NCI-H526 (cell line): ENCODE data around the gene AKAP8.
"Not testable (repeated sequence)": the region's sequence is repeated elsewhere in the genome, so short reads cannot be mapped to it uniquely, and the experiment has no call there.

Experiments
- DNase-seq, 2 experiments: peaks; one replicate each; lab custom pipeline; 2025; lab: John Stamatoyannopoulos, UW

Gene AKAP8

DNA sequence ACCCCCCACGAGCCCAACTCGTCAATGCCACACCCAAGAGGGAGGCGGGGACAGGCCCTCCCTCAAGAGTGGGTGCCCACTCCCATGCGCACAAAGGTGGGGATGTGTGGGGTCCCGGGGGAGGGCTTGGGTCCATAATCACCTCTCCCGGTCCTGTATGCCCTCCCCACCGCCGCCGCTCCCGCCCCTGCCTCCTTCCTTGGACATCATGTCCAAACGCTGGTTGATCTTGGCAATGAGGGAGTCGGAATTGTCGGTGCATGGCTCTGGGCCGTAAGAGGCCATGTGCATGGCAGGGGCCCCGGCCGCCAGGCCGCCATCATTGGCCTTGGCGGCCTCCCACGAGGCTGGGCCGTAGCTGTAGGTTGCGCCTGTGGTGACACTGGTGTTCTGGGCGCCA lies 5.9 kb downstream of the AKAP8 start:
- no peak for DNase-seq

DNA sequence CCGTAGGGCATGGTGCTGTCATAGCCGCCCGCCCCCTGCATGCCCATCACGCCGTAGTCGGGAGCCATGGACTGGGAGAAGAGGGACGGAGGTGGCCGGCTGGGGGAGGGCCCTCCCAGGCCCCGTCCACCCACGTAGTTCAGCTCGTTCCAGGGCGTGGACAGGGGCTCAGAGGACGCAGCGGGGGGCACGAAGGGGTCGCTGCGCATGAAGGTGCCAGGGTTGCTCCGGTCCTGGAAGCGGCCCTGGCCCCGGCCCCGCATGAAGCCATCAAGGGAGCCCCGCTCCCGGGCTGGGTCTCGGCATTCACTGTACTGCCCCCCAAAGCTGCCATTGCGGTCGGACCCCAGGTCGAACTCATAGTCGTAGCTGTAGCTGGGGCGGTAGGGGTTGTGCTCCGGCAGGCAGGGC lies 6.7 kb downstream of the AKAP8 start:
- DNase-seq: no peak

DNA sequence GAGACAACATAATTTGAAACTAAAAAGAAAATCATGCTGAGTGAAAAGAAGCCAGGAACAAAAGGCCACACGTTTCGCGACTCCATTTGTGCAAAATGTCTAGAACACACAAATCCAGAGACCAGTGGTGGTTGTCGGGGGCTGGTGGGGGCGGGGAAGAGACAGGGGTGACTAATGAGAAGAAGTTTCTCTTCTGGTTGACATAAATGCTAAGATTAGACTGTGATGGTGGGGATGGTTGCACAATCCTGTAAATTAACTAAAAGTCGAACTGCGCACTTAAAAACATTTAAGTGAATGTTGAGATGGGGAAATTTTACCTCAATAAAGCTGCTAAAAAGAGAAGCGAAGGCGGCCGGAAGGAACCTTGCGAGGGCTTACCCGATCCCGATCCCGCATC lies 7.1 kb downstream of the AKAP8 start:
- DNase-seq: no peak

GRCh38 chr19:15371786-15372380 lies 7.7 kb downstream of the AKAP8 start:
- no peak for DNase-seq

DNA sequence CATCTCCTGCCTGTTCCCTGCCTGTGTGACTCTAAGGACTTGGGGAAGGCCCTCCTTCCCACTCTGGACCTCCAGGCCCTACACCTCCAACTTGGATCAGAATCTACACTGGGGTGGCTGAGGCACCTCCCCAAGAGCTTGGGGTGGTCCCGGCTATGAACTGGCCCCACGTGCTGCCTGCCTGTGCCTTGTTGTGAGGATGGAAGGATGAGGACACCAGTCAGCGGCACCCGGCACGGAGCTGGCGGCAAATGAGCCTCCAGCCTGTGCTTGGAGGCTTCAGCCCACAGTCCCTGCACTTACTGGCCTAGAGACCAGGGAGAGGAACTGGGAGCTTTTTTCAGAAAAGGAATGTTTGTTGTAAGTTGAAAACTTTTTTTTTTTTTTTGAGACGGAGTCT lies 8.5 kb downstream of the AKAP8 start:
- DNase-seq: no peak

GRCh38 chr19:15369594-15369891 lies 10.0 kb downstream of the AKAP8 start:
- DNase-seq: no peak

DNA sequence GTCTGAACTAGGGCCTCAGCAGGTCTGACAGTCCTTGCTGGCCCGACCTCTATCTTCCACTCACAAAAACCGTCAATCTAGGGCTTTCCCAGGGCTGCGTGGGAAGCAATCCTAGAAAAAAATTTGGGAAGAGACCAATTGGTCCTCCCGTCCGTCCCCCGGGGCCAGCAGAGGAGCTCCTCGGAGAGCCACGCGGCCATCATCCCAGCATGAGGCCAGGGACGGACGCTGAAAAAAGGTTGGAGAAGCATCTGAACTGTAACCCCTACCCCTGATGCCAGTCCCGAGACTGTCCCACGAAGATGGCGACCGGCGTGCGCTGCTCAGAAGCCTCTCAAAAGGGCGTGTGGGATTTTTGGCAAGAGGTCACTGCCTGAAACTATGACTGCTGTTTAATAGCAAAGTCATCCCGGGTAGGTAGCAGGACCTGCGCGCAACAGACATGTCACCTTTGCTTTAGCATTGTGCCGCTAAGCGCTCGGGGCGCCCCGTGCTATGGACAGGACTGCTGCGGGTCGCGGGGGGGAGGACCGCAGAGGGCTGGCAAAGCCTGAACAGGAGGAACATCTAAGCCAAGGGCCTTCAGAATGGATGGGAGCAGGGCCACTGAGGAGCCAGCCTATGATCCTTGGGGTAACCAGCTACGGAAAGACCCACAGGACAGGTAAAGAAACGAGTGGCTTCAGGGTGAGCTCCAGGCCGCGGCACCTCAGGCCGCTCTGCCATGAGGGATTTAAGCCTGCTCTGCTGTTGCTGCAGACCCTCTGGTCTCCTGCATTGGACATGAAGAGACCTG lies 10.6 kb downstream of the AKAP8 start:
- no peak for DNase-seq

DNA sequence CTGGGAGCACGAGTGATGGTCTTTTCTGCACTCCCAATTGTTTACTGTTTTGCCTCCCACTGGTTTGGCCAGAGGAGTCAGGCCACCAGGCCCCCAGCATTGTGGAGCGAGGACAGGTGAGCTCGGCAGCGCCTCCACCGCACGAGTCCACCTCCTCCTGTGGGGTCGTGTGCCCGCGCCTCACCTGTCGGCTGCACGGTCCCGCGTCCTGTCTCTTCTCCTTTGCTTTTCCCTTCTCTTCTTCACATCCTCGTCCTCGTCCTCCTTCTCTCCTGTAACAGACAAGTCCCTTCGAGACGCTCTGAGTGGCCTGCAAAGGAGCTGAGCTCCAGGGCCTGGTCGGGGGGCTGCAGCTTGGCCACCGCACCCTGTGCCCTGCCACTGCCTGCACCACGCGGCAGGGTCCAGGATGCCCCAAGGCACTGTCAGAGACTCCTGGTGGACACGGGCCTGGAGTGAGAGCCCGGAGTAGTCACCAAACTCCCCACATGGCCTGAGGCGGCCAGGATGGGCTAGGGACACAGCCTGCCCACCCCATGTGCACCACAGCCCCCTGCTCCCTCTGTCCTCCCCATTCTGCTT lies 11.4 kb downstream of the AKAP8 start:
- DNase-seq: no peak

DNA sequence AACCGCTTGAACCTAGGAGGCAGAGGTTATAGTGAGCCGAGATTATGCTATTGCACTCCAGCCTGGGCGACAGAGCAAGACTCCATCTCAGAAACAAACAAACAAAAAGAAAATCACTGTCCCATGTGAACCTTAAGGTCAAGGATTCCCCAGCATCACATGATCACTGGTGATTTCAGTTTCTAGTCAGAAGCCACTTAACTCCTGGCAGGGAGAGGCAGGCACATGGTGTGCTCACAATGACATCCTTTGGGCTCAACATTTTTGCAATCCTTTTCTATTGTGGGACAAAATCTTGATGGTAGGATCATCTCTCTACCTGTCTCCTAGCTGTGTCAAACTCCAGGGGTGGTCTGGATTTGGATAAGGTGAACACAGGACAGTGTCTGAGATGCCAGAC lies 12.1 kb downstream of the AKAP8 start:
- no peak for DNase-seq

GRCh38 chr19:15365264-15365663 lies 14.3 kb downstream of the AKAP8 start:
- DNase-seq: no peak

- DNase-seq: not testable (repeated sequence)
Measured at GRCh38 chr19:15363791-15364190, 15.8 kb downstream of the AKAP8 start.

GRCh38 chr19:15363048-15363447 lies 16.5 kb downstream of the AKAP8 start:
- DNase-seq: not testable (repeated sequence)

GRCh38 chr19:15360015-15360414 lies 19.6 kb downstream of the AKAP8 start:
- DNase-seq: not testable (repeated sequence)

DNA sequence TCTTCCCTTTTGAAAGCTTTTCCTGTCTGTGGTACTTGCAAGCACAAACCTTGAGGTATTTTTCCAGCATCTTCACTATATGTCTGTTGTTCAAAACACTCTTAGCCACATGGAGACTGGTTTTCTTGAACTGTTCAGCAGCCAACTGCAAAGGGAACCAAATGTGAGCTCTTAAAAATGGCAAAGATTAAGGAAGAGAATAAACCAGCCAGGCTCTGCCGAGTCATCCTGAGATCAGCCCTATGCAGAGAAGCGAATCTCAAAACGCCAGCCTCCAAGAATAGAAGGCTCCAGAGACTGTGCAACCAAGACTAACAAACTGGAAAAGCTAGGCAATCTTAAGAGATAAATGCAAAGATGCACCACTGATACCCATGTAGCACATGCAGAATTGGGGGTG lies 20.7 kb downstream of the AKAP8 start:
- DNase-seq: no peak

- DNase-seq: no peak
Measured at GRCh38 chr19:15357906-15358305, 21.7 kb downstream of the AKAP8 start.

- no peak for DNase-seq
Measured at GRCh38 chr19:15354566-15355296, 24.9 kb downstream of the AKAP8 start.

- no peak for DNase-seq
Measured at GRCh38 chr19:15353908-15354307, 25.7 kb downstream of the AKAP8 start.

DNA sequence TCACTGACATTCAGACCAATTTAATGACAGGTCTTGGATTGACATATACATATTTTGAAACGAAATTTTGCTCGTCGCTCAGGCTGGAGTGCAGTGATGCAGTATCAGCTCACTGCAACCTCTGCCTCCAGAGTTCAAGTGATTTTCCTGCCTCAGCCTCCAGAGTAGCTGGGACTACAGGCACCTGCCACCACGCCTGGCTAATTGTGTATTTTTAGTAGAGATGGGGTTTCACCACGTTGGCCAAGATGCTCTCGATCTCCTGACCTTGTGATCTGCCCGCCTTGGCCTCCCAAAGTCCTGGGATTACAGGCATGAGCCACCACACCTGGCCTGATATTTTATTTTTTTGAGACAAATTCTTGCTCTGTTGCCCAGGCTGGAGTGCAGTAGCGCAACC lies 27.1 kb downstream of the AKAP8 start:
- not testable (repeated sequence) for DNase-seq

DNA sequence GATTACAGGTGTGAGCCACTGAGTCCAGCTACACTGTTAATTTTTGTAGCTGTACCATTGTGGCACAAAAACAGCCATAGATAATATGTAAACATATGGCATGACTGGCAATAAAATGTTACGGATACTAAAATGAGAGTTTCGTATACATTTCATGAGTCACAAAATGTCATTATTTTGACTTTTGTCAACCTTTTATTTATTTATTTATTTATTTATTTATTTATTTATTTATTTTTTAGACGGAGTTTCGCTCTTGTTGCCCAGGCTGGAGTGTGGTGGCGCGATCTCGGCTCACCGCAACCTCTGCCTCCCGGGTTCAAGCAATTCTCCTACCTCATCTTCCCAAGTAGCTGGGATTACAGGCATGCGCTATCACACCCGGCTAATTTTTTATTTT lies 38.3 kb downstream of the AKAP8 start:
- not testable (repeated sequence) for DNase-seq

DNA sequence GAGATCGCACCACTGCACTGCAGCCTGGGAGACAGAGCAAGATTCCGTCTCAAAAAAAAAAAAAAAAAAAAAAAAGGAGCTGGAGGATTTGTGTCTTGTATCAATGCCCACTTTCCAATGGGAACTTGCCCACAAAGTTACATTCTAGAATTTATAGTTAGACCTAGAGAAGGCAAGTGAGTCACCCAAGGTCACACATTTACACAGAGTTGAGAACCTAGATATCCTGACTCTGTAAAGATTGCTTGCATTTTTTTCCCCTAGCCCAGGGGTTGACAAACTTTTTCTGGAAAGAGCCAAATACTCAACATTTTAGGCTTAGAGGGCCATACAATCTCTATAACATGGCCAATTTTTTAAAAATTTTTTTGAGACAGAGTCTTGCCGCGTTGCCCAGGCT lies 39.5 kb downstream of the AKAP8 start:
- DNase-seq: no peak

DNA sequence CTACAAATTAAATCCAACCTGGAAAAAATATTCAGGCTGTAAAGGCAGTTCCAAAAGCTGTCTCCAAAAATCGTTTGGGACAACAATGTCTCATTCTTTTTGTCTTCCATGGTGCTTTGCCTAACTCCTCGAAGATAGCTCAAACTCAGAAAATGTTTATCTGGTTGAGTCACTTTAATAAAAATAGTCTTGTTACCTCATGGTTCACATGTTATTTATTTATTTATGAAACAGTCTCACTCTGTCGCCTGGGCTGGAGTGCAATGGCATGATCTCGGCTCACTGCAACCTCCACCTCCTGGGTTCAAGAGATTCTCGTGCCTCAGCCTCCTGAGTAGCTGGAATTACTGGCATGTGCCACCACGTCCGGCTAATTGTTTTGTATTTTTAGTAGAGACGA lies 42.4 kb downstream of the AKAP8 start:
- no peak for DNase-seq

DNA sequence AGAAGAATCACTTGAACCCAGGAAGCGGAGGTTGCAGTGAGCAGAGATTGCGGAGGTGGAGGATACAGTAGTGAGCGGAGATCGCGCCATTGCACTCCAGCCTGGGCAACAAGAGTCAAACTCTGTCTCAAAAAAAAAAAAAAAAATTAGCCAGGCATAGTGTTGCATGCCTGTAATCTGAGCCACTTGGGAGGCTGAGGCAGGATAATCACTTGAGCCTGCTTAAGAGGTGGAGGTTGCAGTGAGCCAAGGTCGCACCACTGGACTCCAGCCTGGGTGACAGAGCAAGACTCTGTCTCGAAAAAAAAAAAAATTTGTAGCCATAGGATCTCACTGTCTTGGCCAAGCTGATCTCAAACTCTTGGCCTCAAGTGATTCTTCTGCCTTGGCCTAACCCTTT lies 43.6 kb downstream of the AKAP8 start:
- not testable (repeated sequence) for DNase-seq
